GM12873 (cell line): ENCODE measurements around the gene FHIT.

Experiments used
- CTCF ChIP-seq: IDR thresholded peaks from 2 replicates; pipeline ENCODE4 v1.5.1; 2012; ENCODE audit warnings: low read depth, mild to moderate bottlenecking, moderate library complexity, low read length, control low read depth; ENCODE audit not compliant: insufficient read depth; ENCODE audit errors: missing control alignments

Gene FHIT

GRCh38 chr3:60146121-60146520, 1105.1 kb downstream of the FHIT start:
- no peak for TF ChIP-seq CTCF

GRCh38 chr3:60144071-60144470, 1107.2 kb downstream of the FHIT start:
- TF ChIP-seq CTCF: no peak

GRCh38 chr3:60142009-60142408, 1109.2 kb downstream of the FHIT start:
- TF ChIP-seq CTCF: no peak

GRCh38 chr3:60140160-60140559, 1111.1 kb downstream of the FHIT start:
- TF ChIP-seq CTCF: no peak

GRCh38 chr3:60136601-60137000, 1114.7 kb downstream of the FHIT start:
- TF ChIP-seq CTCF: no peak

GRCh38 chr3:60135474-60135873, 1115.8 kb downstream of the FHIT start:
- no peak for TF ChIP-seq CTCF

- no peak for TF ChIP-seq CTCF
These were observed 1117.7 kb downstream of the FHIT start for GRCh38 chr3:60133269-60134162.
